Endothelial cell of umbilical vein (primary cell): ENCODE data around the gene SQSTM1. TPM values are rescaled to one million over a fixed set of nuclear protein-coding genes. Genes with fewer than 3 reads are reported as not detected.

Experiments used
- BruUV-seq: library from RNA; stranded (reverse); fragments of 400-500 nt; replicated peaks from 2 replicates; lab custom pipeline; 2021; lab: Mats Ljungman, UMichigan
- CTCF ChIA-PET: fragments of 300-600, 350-600 bp; sonication (Branson Sonifier 250); formaldehyde crosslinking; loops from one replicate; lab custom pipeline; 2021; ENCODE audit warnings: antibody characterized with exemption, inconsistent platforms; lab: Charles Lee
- POLR2A ChIA-PET: fragments of 300-600, 350-600 bp; sonication (Branson Sonifier 250); formaldehyde crosslinking; loops from one replicate; lab custom pipeline; 2021; ENCODE audit warnings: antibody characterized with exemption, inconsistent platforms; lab: Charles Lee
- DNase-seq: peaks from one replicate; pipeline ENCODE4 v3.0.0-alpha.2; 2011; ENCODE audit warnings: low read depth, low spot score
- FAIRE-seq: peaks from 2 replicates; lab custom pipeline; 2011; peaks lifted over from hg19 to GRCh38; lab: Jason Lieb, UNC
- H2AFZ ChIP-seq: 2 replicates; pipeline ENCODE4 v1.6.0; 2012; ENCODE audit warnings: low read depth, low read length, control low read depth, inconsistent platforms
- H3K27ac ChIP-seq: 2 replicates; pipeline ENCODE4 v1.5.1; 2011; ENCODE audit warnings: low read depth, mild to moderate bottlenecking, control low read depth, low read length, moderate library complexity; ENCODE audit not compliant: insufficient read depth
- H3K27me3 ChIP-seq, 2 experiments: 2 replicates each; pipeline versions ENCODE4 v1.6.0 to v1.6.1; 2011; ENCODE audit warnings: low read length in 2 of 2, mixed read lengths in 1 of 2; ENCODE audit not compliant: control insufficient read depth in 2 of 2, insufficient read depth in 2 of 2
- H3K36me3 ChIP-seq, 2 experiments: 2 replicates in 1 of 2; 3 replicates in 1 of 2; pipeline ENCODE4 v1.5.1; 2011; ENCODE audit warnings: low read length in 2 of 2, mild to moderate bottlenecking in 1 of 2, moderate library complexity in 1 of 2; ENCODE audit not compliant: control insufficient read depth in 2 of 2, insufficient read depth in 2 of 2; ENCODE audit errors: extremely low read depth in 1 of 2
- H3K4me1 ChIP-seq: 3 replicates; pipeline ENCODE4 v1.5.1; 2011; ENCODE audit warnings: mild to moderate bottlenecking, low read length; ENCODE audit not compliant: control insufficient read depth, insufficient read depth; ENCODE audit errors: extremely low read depth
- H3K4me2 ChIP-seq: 2 replicates; pipeline ENCODE4 v1.6.1; 2011; ENCODE audit warnings: low read length, control low read depth, mixed read lengths; ENCODE audit not compliant: insufficient read depth
- H3K4me3 ChIP-seq, 3 experiments: fragments of 200-600 bp in 1 of 3; sonication (generic), shearing (Covaris generic) in 1 of 3; replicated peaks in 1 of 3; 2 replicates each; pipeline ENCODE4 v1.5.1; 2011 to 2016; ENCODE audit warnings: control low read depth in 3 of 3, low read length in 3 of 3, mild to moderate bottlenecking in 2 of 3, inconsistent platforms in 1 of 3, low read depth in 1 of 3, moderate library complexity in 1 of 3; ENCODE audit not compliant: insufficient read depth in 1 of 3
- H3K79me2 ChIP-seq: 2 replicates; pipeline ENCODE4 v1.6.0; 2012; ENCODE audit warnings: low read length, inconsistent platforms; ENCODE audit not compliant: control insufficient read depth, insufficient read depth
- H3K9ac ChIP-seq: replicated peaks from 2 replicates; pipeline ENCODE3; 2011; ENCODE audit warnings: low read length, control low read depth; ENCODE audit not compliant: insufficient read depth; ENCODE audit errors: extremely low read depth
- H3K9me1 ChIP-seq: replicated peaks from 3 replicates; pipeline ENCODE4 v1.6.0; 2011; ENCODE audit warnings: mild to moderate bottlenecking, low read length; ENCODE audit not compliant: control insufficient read depth, insufficient read depth; ENCODE audit errors: extremely low read depth
- H3K9me3 ChIP-seq: replicated peaks from 2 replicates; pipeline ENCODE4 v1.5.1; 2012; ENCODE audit warnings: low read length, inconsistent platforms; ENCODE audit not compliant: control insufficient read depth, insufficient read depth
- H4K20me1 ChIP-seq: replicated peaks from 2 replicates; pipeline ENCODE3; 2011; ENCODE audit warnings: mild to moderate bottlenecking, low read length; ENCODE audit not compliant: control insufficient read depth, insufficient read depth; ENCODE audit errors: extremely low read depth
- CTCF ChIP-seq, 2 donors: IDR thresholded peaks; 1 replicate in 1 of 2; 2 replicates in 1 of 2; pipeline ENCODE4 v1.5.1; 2011; ENCODE audit warnings: low read length in 2 of 2, mild to moderate bottlenecking in 2 of 2, moderate library complexity in 2 of 2, control low read depth in 1 of 2, inconsistent platforms in 1 of 2, low read depth in 1 of 2; ENCODE audit not compliant: insufficient read depth in 1 of 2; ENCODE audit errors: extremely low read depth in 1 of 2
- FOS ChIP-seq: IDR thresholded peaks from 2 replicates; pipeline ENCODE4 v1.6.1; 2011; ENCODE audit warnings: mild to moderate bottlenecking, low read length, moderate library complexity, borderline replicate concordance; ENCODE audit not compliant: insufficient read depth
- GATA2 ChIP-seq: IDR thresholded peaks from 2 replicates; pipeline ENCODE4 v1.7.0; 2011; ENCODE audit warnings: low read depth, mild to moderate bottlenecking, moderate library complexity, mixed read lengths, low read length; ENCODE audit not compliant: insufficient read length, insufficient read depth
- dilution Hi-C: fragments of 300-500 bp; cut with MboI; formaldehyde crosslinking; loops from one replicate; pipeline ENCODE4 v1.15.0; 2019; ENCODE audit warnings: low sequenced_read_pairs; ENCODE audit not compliant: extremely low pct_ligation_motif_present
- intact Hi-C: fragments of 100-400 bp; cut with micrococcal nuclease; formaldehyde crosslinking; loops from one replicate; pipeline ENCODE4 v1.10.0; 2022
- polyA plus RNA-seq, 4 experiments: library from polyadenylated mRNA; depleted of rRNA in 3 of 4; stranded (reverse) in 3 of 4; unstranded in 1 of 4; fragments of >200 nt; gene quantifications; 2 replicates each; pipeline versions ENCODE4 v1.2.1 to v1.2.3, GENCODE V29; 2011 to 2012; ENCODE audit warnings: missing spikeins in 1 of 4
- total RNA-seq: library from RNA; stranded (reverse); gene quantifications from 2 replicates; pipeline ENCODE4 v1.2.3, GENCODE V29; 2021

SQSTM1 gene
- total and polyA plus RNA-seq, 2 donors (not counting 3 experiments of a cell fraction or from before 2014, with no cell fraction given), result 302 to 346 TPM

- no peak overlapping the region for H3K4me3 ChIP-seq
- H3K36me3 ChIP-seq, result peaks cover 10 to 36% of the 10 kb centered on the region in 2 experiments
- no peak for DNase-seq
- no peak overlapping the region for H2AFZ ChIP-seq
- H4K20me1 ChIP-seq, result no peaks in the 10 kb centered on the region
- H3K9ac ChIP-seq, result no peak overlapping the region
- dilution Hi-C loops, result no loop called here
- H3K4me1 ChIP-seq, result peaks cover 22% of the 10 kb centered on the region
- H3K27me3 ChIP-seq, result no peaks in the 10 kb centered on the region
- no TSS peak for BruUV-seq
- intact Hi-C loops, result loop anchor here (1.0 to 5.0 kb wide), 4 partner anchors 104 to 287 kb away; partner anchors contain the start of genes RNF130 and TBC1D9B
- H3K9me3 ChIP-seq, result no peaks in the 10 kb centered on the region
- TF ChIP-seq GATA2 (no peak), CTCF (IDR thresholded peaks at IDR 0.05; ENCODE audit: extremely low read depth in 1 of 2, insufficient read depth in 1 of 2, low read depth in 1 of 2, low read length in 2 of 2) (no peak), FOS (no peak)
- peaks cover 33% of the 10 kb centered on the region for H3K79me2 ChIP-seq
- no peak overlapping the region for H3K27ac ChIP-seq
- ChIA-PET POLR2A (interaction anchor here (2.5 kb wide), 1 partner anchor 18 kb away, joined by 8 read pairs; the partner anchor contains the start of gene SQSTM1), CTCF (interaction anchor here (0.7 to 2.4 kb wide), 6 partner anchors 8 to 102 kb away, joined by 3 to 12 read pairs (median 4); no protein-coding TSS in a partner anchor)
- no peaks in the 10 kb centered on the region for H3K9me1 ChIP-seq
- H3K4me2 ChIP-seq, result no peak overlapping the region
- no peak for FAIRE-seq
These were observed 17.6 kb upstream of the SQSTM1 start for GRCh38 chr5:179802950-179803562.
